IMR-90 (cell line): ENCODE measurements around the gene NDST1. TPM values are rescaled to one million over a fixed set of nuclear protein-coding genes. Genes with fewer than 3 reads are reported as not detected.

Experiments used
- ATAC-seq: fragments of 200-7000 bp; cut with Tn5 transposase; 2 replicates; pipeline ENCODE4 v1.9.1; 2020; ENCODE audit warnings: low read depth, mild to moderate bottlenecking, moderate library complexity
- BruUV-seq: library from RNA; stranded (reverse); fragments of 400-500 nt; replicated peaks from 2 replicates; lab custom pipeline; 2021; lab: Mats Ljungman, UMichigan
- CTCF ChIA-PET: fragments of 300-600 bp; formaldehyde crosslinking; extraction: SDS; loops from one replicate; lab custom pipeline; 2021; ENCODE audit warnings: antibody characterized with exemption; lab: Yijun Ruan, JAX
- POLR2A ChIA-PET: fragments of 300-600 bp; sonication (Branson Sonifier 250); formaldehyde crosslinking; loops from one replicate; lab custom pipeline; 2022; ENCODE audit warnings: antibody characterized with exemption; ENCODE audit not compliant: unreplicated experiment; lab: Charles Lee
- DNase-seq: peaks from one replicate; pipeline ENCODE4 v3.0.0; 2013
- H2AFZ ChIP-seq: replicated peaks from 2 replicates; pipeline ENCODE3; 2013; ENCODE audit warnings: low read length, mild to moderate bottlenecking; ENCODE audit not compliant: poor library complexity
- H2AK5ac ChIP-seq: 2 replicates; pipeline ENCODE4 v1.6.1; 2013; ENCODE audit warnings: low read depth, low read length, inconsistent platforms
- H2AK9ac ChIP-seq: replicated peaks from 2 replicates; pipeline ENCODE3; 2013; ENCODE audit warnings: mild to moderate bottlenecking, low read depth, low read length, moderate library complexity; ENCODE audit not compliant: poor library complexity
- H2BK120ac ChIP-seq: 2 replicates; pipeline ENCODE4 v1.6.1; 2013; ENCODE audit warnings: low read depth, low read length, inconsistent platforms
- H2BK15ac ChIP-seq: 3 replicates; pipeline ENCODE4 v1.6.1; 2013; ENCODE audit warnings: low read depth, low read length, inconsistent platforms
- H2BK20ac ChIP-seq: 2 replicates; pipeline ENCODE4 v1.6.1; 2013; ENCODE audit warnings: low read depth, mild to moderate bottlenecking, inconsistent platforms, low read length, moderate library complexity
- H2BK5ac ChIP-seq: 2 replicates; pipeline ENCODE4 v1.6.1; 2013; ENCODE audit warnings: mild to moderate bottlenecking, low read depth, low read length, inconsistent platforms; ENCODE audit not compliant: poor library complexity, severe bottlenecking
- H3K14ac ChIP-seq: replicated peaks from 2 replicates; pipeline ENCODE4 v1.6.1; 2013; ENCODE audit warnings: low read depth, low read length, inconsistent platforms
- H3K18ac ChIP-seq: 2 replicates; pipeline ENCODE4 v1.6.1; 2013; ENCODE audit warnings: low read depth, low read length, control low read depth
- H3K23ac ChIP-seq: 2 replicates; pipeline ENCODE4 v1.6.1; 2013; ENCODE audit warnings: low read depth, low read length, inconsistent platforms
- H3K27ac ChIP-seq: 2 replicates; pipeline ENCODE4 v1.5.1; 2013; ENCODE audit warnings: mild to moderate bottlenecking, control low read depth, low read length; ENCODE audit not compliant: insufficient read depth
- H3K27me3 ChIP-seq: 2 replicates; pipeline ENCODE4 v1.6.1; 2013; ENCODE audit warnings: low read length; ENCODE audit not compliant: control insufficient read depth, insufficient read depth
- H3K36me3 ChIP-seq: 2 replicates; pipeline ENCODE4 v1.6.1; 2013; ENCODE audit warnings: low read length, mixed read lengths; ENCODE audit not compliant: control insufficient read depth, insufficient read depth
- H3K4ac ChIP-seq: 2 replicates; pipeline ENCODE4 v1.6.1; 2013; ENCODE audit warnings: low read depth, low read length, inconsistent platforms
- H3K4me1 ChIP-seq: 2 replicates; pipeline ENCODE4 v1.6.1; 2013; ENCODE audit warnings: low read length, mixed read lengths; ENCODE audit not compliant: control insufficient read depth, insufficient read depth
- H3K4me2 ChIP-seq: 2 replicates; pipeline ENCODE4 v1.6.1; 2013; ENCODE audit warnings: low read depth, mild to moderate bottlenecking, control low read depth, low read length, moderate library complexity
- H3K4me3 ChIP-seq: 2 replicates; pipeline ENCODE4 v1.5.1; 2013; ENCODE audit warnings: low read depth, mild to moderate bottlenecking, control low read depth, low read length, moderate library complexity; ENCODE audit not compliant: insufficient read depth
- H3K56ac ChIP-seq: 2 replicates; pipeline ENCODE4 v1.6.1; 2013; ENCODE audit warnings: low read length, inconsistent platforms; ENCODE audit not compliant: insufficient read depth; ENCODE audit errors: extremely low read depth
- H3K79me1 ChIP-seq, 2 experiments: 2 replicates each; pipeline ENCODE4 v1.6.1; 2013; ENCODE audit warnings: low read length in 2 of 2, inconsistent platforms in 1 of 2, low read depth in 1 of 2
- H3K9ac ChIP-seq: 2 replicates; pipeline ENCODE4 v1.6.1; 2013; ENCODE audit warnings: low read depth, low read length, control low read depth
- H3K9me1 ChIP-seq: 2 replicates; pipeline ENCODE4 v1.6.1; 2013; ENCODE audit warnings: low read length, inconsistent platforms; ENCODE audit not compliant: insufficient read depth
- H3K9me3 ChIP-seq: 2 replicates; pipeline ENCODE4 v1.6.1; 2013; ENCODE audit warnings: low read length; ENCODE audit not compliant: control insufficient read depth, insufficient read depth
- H4K20me1 ChIP-seq: 2 replicates; pipeline ENCODE4 v1.6.1; 2013; ENCODE audit warnings: low read length, inconsistent platforms; ENCODE audit not compliant: insufficient read depth
- H4K5ac ChIP-seq: 2 replicates; pipeline ENCODE4 v1.6.1; 2013; ENCODE audit warnings: mild to moderate bottlenecking, low read depth, low read length, control low read depth
- H4K8ac ChIP-seq, 2 experiments: 2 replicates each; pipeline ENCODE4 v1.6.1; 2013; ENCODE audit warnings: low read depth in 2 of 2, low read length in 2 of 2, control low read depth in 1 of 2, inconsistent platforms in 1 of 2
- H4K91ac ChIP-seq: 2 replicates; pipeline ENCODE4 v1.6.1; 2013; ENCODE audit warnings: low read depth, low read length, inconsistent platforms; ENCODE audit not compliant: insufficient read depth
- BHLHE40 ChIP-seq: fragments of 150-350 bp; IDR thresholded peaks from 2 replicates; pipeline ENCODE4 v1.6.1; 2016; ENCODE audit warnings: mild to moderate bottlenecking, low read depth, low read length
- CEBPB ChIP-seq: IDR thresholded peaks from 2 replicates; pipeline ENCODE4 v1.6.1; 2012; ENCODE audit warnings: low read depth, low read length, improper control_type of control experiment
- CHD1 ChIP-seq: IDR thresholded peaks from 2 replicates; pipeline ENCODE4 v1.6.1; 2012; ENCODE audit warnings: low read depth, low read length, improper control_type of control experiment
- MAFK ChIP-seq: IDR thresholded peaks from 2 replicates; pipeline ENCODE4 v1.6.1; 2012; ENCODE audit warnings: low read depth, low read length, improper control_type of control experiment
- MAZ ChIP-seq: IDR thresholded peaks from 2 replicates; pipeline ENCODE4 v1.6.1; 2012; ENCODE audit warnings: low read depth, mild to moderate bottlenecking, low read length, improper control_type of control experiment, moderate library complexity, borderline replicate concordance
- MXI1 ChIP-seq: IDR thresholded peaks from 2 replicates; pipeline ENCODE4 v1.6.1; 2012; ENCODE audit warnings: low read depth, mild to moderate bottlenecking, low read length, moderate library complexity, borderline replicate concordance
- POLR2A ChIP-seq: IDR thresholded peaks from 2 replicates; pipeline ENCODE4 v1.6.1; 2012; ENCODE audit warnings: mild to moderate bottlenecking, low read depth, low read length
- RAD21 ChIP-seq: IDR thresholded peaks from 2 replicates; pipeline ENCODE4 v1.6.1; 2012; ENCODE audit warnings: low read length, improper control_type of control experiment
- RCOR1 ChIP-seq: IDR thresholded peaks from 2 replicates; pipeline ENCODE4 v1.6.1; 2012; ENCODE audit warnings: mild to moderate bottlenecking, low read length, improper control_type of control experiment; ENCODE audit not compliant: insufficient replicate concordance
- RFX5 ChIP-seq: IDR thresholded peaks from 2 replicates; pipeline ENCODE4 v1.8.0; 2012; ENCODE audit warnings: low read depth, mild to moderate bottlenecking, low read length, moderate library complexity
- WGBS, 2 experiments: methylation state at CpG; one replicate each; pipeline versions ENCODE4 v1.1.5 to v1.1.7; 2013; ENCODE audit warnings: missing lambda C conversion rate in 2 of 2; ENCODE audit not compliant: insufficient read length in 1 of 2; ENCODE audit errors: extremely low coverage in 2 of 2; 5-methylcytosine and 5-hydroxymethylcytosine counted together
- dilution Hi-C: fragments of 300-500 bp; cut with HindIII; formaldehyde crosslinking; loops from one replicate; pipeline ENCODE4 v1.14.3; 2018; ENCODE audit warnings: low sequenced_read_pairs; ENCODE audit not compliant: unreplicated experiment
- in situ Hi-C: fragments of 300-500 bp; cut with MboI; formaldehyde crosslinking; loops from 3 replicates; pipeline ENCODE4 v1.14.3; 2019; ENCODE audit warnings: low sequenced_read_pairs, inconsistent platforms, mixed read lengths
- intact Hi-C: fragments of 100-400 bp; cut with micrococcal nuclease; formaldehyde crosslinking; loops from 2 replicates; pipeline ENCODE4 v1.10.0; 2022
- polyA plus RNA-seq, 3 experiments: library from polyadenylated mRNA; depleted of rRNA; stranded (reverse); fragments of >200 nt; gene quantifications; 2 replicates each; pipeline ENCODE4 v1.2.3, GENCODE V29; 2012; ENCODE audit warnings: low replicate concordance in 1 of 3
- total RNA-seq: library from RNA; depleted of rRNA; stranded (reverse); fragments of >200 nt; gene quantifications from 2 replicates; pipeline ENCODE4 v1.2.3, GENCODE V29; 2012
- TF ChIP-seq, protein P1 (sequence below): fragments of 150-350 bp; IDR thresholded peaks from 2 replicates; pipeline ENCODE4 v1.6.1; 2016; ENCODE audit warnings: low read depth, mild to moderate bottlenecking, low read length, moderate library complexity, borderline replicate concordance
- TF ChIP-seq, protein P2 (sequence below): fragments of 150-350 bp; IDR thresholded peaks from 2 replicates; pipeline ENCODE4 v1.6.1; 2017; ENCODE audit warnings: mild to moderate bottlenecking, antibody characterized with exemption, low read length, low read depth

NDST1 gene
- total and polyA plus RNA-seq, 2 of the 4 experiments (the other 2 are of a cell fraction), result 30.5 to 80.4 TPM

DNA sequence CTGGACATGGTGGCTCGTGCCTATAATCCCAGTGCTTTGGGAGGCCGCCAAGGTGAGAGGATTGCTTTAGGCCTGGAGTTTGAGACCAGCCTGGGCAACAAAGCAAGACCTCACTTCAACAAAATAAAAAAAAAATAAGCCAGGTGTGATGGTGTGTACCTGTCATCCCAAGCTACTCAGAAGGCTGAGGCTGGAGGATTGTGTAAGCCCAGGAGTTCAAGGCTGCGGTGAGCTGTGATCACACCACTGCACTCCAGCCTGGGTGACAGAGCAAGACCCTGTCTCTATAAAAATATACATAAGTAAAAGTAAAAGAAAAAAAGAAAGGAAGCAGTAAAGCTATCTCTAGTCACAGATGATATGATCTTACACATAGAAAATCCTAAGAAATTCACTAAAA, 73.0 kb downstream of the NDST1 start (continued):
- no peak for TF ChIP-seq RFX5
- TF ChIP-seq, protein P1, sequence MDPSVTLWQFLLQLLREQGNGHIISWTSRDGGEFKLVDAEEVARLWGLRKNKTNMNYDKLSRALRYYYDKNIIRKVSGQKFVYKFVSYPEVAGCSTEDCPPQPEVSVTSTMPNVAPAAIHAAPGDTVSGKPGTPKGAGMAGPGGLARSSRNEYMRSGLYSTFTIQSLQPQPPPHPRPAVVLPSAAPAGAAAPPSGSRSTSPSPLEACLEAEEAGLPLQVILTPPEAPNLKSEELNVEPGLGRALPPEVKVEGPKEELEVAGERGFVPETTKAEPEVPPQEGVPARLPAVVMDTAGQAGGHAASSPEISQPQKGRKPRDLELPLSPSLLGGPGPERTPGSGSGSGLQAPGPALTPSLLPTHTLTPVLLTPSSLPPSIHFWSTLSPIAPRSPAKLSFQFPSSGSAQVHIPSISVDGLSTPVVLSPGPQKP, result no peak

DNA sequence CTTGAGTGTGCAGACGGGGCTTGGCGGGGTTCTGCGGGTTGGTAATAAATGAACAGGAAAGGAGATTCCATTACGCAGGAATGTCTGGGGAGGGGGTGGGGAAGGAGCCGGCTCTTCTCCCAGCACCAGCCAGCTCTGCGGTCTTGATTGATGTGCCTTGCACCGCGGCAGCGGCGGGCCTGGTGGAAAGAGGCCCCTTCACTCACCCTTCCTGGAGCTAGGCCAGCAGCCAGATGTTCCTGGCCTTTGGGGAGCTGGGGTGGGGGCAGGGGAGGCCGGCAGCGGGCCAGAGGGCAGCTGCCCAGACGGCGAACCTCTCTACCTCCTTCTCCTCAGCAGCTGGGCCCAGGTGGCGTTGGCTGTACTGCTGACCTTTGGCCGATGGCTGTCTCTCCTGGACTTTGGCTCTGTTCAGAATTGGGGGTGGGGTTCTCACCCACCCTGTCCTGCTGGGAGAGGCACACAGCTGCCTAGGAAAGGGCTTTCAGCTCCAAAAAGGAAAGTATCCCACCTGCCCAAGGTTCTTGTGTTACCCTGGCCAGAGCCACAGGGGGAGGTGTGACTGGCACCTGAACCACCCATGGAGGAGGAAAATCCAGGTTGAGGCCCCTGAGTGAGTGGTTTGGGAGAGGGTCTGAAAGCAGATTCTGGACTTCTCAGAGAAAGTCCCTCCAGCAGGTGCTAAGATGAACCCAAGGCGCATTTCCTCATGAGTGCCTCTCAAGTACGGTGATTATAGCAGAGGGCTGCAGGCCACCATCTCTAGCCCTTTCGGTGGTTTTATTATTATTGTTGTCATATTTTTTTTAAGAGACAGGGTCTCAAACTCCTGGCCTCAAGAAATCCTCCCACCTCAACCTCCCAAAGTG, 74.5 kb downstream of the NDST1 start:
- Histone ChIP-seq H3K9ac (no peak overlapping the region), H3K18ac (no peak overlapping the region; the same call in 1 of the 2 replicates), H4K20me1 (no peaks in the 10 kb centered on the region), H2AFZ (no peak overlapping the region), H2BK5ac (no peak overlapping the region), H3K27ac (no peak overlapping the region), H4K5ac (no peak overlapping the region), H2BK15ac (no peak overlapping the region), H3K27me3 (peaks cover 18% of the 10 kb centered on the region), H2BK20ac (no peak overlapping the region), H3K4ac (no peak overlapping the region), H3K79me1 (no peaks in the 10 kb centered on the region), H2AK9ac (no peak overlapping the region), H3K36me3 (no peaks in the 10 kb centered on the region), H4K91ac (no peak overlapping the region), H3K9me3 (no peaks in the 10 kb centered on the region), H2AK5ac (no peak overlapping the region; the same call in 1 of the 2 replicates), H3K4me3 (no peak overlapping the region), H4K8ac (no peak overlapping the region), H3K4me1 (peaks cover 8% of the 10 kb centered on the region), H2BK120ac (no peak overlapping the region), H3K9me1 (no peaks in the 10 kb centered on the region; the same call in 1 of the 2 replicates), H3K4me2 (peak overlapping the region; percentile 34; the same call in 1 of the 2 replicates), H3K23ac (peak overlapping the region; percentile 53; the same call in 1 of the 2 replicates), H3K56ac (no peak overlapping the region), H3K14ac (no peak overlapping the region)
- intact Hi-C loops, result no loop called here
- ChIA-PET POLR2A (no interaction called here), CTCF (no interaction called here)
- BruUV-seq, result no TSS peak
- no CpG with 5 or more reads among the region's 19 CpGs for whole genome bisulfite sequencing, 2 experiments
- dilution Hi-C loops, result no loop called here
- peak; percentile 69 for DNase-seq
- in situ Hi-C loops, result no loop called here
- peak; percentile 69 for ATAC-seq
- TF ChIP-seq RCOR1 (no peak), BHLHE40 (no peak), RAD21 (no peak), CEBPB (no peak), MXI1 (no peak), CHD1 (no peak), MAZ (no peak), MAFK (no peak), POLR2A (no peak)
- TF ChIP-seq, protein P2, sequence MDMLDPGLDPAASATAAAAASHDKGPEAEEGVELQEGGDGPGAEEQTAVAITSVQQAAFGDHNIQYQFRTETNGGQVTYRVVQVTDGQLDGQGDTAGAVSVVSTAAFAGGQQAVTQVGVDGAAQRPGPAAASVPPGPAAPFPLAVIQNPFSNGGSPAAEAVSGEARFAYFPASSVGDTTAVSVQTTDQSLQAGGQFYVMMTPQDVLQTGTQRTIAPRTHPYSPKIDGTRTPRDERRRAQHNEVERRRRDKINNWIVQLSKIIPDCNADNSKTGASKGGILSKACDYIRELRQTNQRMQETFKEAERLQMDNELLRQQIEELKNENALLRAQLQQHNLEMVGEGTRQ, result no peak
